DOHH2 (cell line): ENCODE results near the gene MED13L.

Experiments
- H3F3A ChIP-seq: fragments of 200-600 bp; sonication (generic), shearing (Covaris generic); 2 replicates; pipeline ENCODE4 v1.6.0; 2016; ENCODE audit warnings: antibody characterized with exemption, mild to moderate bottlenecking; ENCODE audit not compliant: control insufficient read depth, insufficient read depth
- H3K27ac ChIP-seq: fragments of 200-600 bp; sonication (generic); 2 replicates; pipeline ENCODE4 v1.5.1; 2014; ENCODE audit warnings: low read depth, mild to moderate bottlenecking, low read length, moderate library complexity
- H3K27me3 ChIP-seq: fragments of 200-600 bp; sonication (generic); 2 replicates; pipeline ENCODE4 v1.6.1; 2014; ENCODE audit warnings: mild to moderate bottlenecking, low read length, mixed read lengths; ENCODE audit not compliant: control insufficient read depth
- H3K36me3 ChIP-seq: fragments of 200-600 bp; sonication (generic); 2 replicates; pipeline ENCODE4 v1.6.1; 2014; ENCODE audit warnings: mild to moderate bottlenecking, low read length, moderate library complexity, mixed read lengths; ENCODE audit not compliant: control insufficient read depth
- H3K4me1 ChIP-seq: fragments of 200-600 bp; sonication (generic); 2 replicates; pipeline ENCODE4 v1.6.1; 2014; ENCODE audit warnings: mild to moderate bottlenecking, low read length, mixed read lengths; ENCODE audit not compliant: control insufficient read depth
- H3K4me2 ChIP-seq: fragments of 200-600 bp; sonication (generic); 2 replicates; pipeline ENCODE4 v1.6.0; 2014; ENCODE audit warnings: mild to moderate bottlenecking, low read length, moderate library complexity
- H3K4me3 ChIP-seq: fragments of 200-600 bp; sonication (generic); 2 replicates; pipeline ENCODE4 v1.5.1; 2014; ENCODE audit warnings: mild to moderate bottlenecking, low read length, mixed read lengths
- H3K79me2 ChIP-seq: fragments of 200-600 bp; sonication (generic); 2 replicates; pipeline ENCODE4 v1.6.1; 2014; ENCODE audit warnings: mild to moderate bottlenecking, low read length, mixed read lengths; ENCODE audit not compliant: control insufficient read depth
- H3K9me2 ChIP-seq: fragments of 200-600 bp; sonication (generic); replicated peaks from 2 replicates; pipeline ENCODE4 v1.6.1; 2014; ENCODE audit warnings: mild to moderate bottlenecking, low read length, mixed read lengths; ENCODE audit not compliant: control insufficient read depth
- H3K9me3 ChIP-seq: fragments of 200-600 bp; sonication (generic); 2 replicates; pipeline ENCODE4 v1.6.1; 2014; ENCODE audit warnings: antibody characterized with exemption, low read length, mixed read lengths; ENCODE audit not compliant: control insufficient read depth, insufficient read depth
- H4K20me1 ChIP-seq: fragments of 200-600 bp; sonication (generic); 2 replicates; pipeline ENCODE4 v1.6.0; 2014; ENCODE audit warnings: low read depth, mild to moderate bottlenecking, antibody characterized with exemption, low read length, moderate library complexity; ENCODE audit not compliant: control insufficient read depth, insufficient read depth
- CTCF ChIP-seq: fragments of 200-600 bp; sonication (generic); IDR thresholded peaks from one replicate; pipeline ENCODE4 v1.5.1; 2014; ENCODE audit warnings: antibody characterized with exemption, mild to moderate bottlenecking, low read depth, low read length; ENCODE audit not compliant: poor library complexity, severe bottlenecking
- EZH2phosphoT487 ChIP-seq: fragments of 200-600 bp; sonication (generic); IDR thresholded peaks from 2 replicates; pipeline ENCODE4 v1.6.1; 2017; ENCODE audit warnings: borderline replicate concordance, mild to moderate bottlenecking, antibody characterized with exemption, low read length, moderate library complexity, mixed read lengths

Gene MED13L

DNA sequence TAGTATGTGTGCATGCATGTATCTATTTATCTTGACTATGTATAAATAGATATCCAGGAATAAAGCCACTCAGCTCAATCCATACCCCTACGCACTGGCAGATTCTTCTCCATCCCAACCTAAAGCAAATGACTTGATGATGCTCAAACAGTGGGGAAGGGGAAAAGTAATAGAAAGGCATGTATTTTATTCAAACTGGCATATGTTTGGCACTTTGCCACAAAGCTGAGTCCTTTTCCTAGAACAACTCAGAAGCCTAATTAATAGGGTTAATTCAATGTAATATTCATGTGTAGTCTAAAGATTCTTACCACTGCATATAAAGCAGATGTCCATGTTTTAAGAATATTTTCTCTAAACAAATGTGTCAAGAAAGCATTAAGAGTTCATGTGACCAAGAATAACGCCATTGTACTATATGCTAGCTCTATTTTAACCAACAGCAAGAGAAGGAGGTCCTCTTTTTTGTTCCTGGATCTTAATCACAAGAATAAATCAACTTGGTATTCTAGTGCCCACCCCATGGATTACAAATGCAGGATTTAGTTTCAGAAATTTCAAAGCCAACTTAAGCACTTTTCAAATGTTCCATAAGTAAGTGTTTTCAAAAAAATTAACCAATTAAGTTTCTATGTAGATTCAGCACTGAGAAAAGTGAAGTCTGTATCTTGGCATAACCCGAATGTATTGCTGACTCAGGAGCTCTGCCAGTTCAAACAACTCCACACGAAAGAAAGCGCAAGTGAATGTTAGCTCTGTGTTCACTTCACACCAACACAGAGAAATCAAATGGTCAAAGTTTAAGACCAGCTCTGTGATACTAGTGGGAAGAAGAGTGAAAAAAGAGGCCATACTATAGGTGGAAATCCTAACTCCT is 233.6 kb downstream of the MED13L start:
- Histone ChIP-seq H3K27me3 (no peaks in the 10 kb centered on the region), H3F3A (no peaks in the 10 kb centered on the region), H4K20me1 (no peaks in the 10 kb centered on the region), H3K79me2 (no peaks in the 10 kb centered on the region), H3K4me1 (no peaks in the 10 kb centered on the region), H3K9me3 (no peaks in the 10 kb centered on the region), H3K4me3 (no peak overlapping the region), H3K9me2 (no peaks in the 10 kb centered on the region), H3K36me3 (no peaks in the 10 kb centered on the region), H3K27ac (no peak overlapping the region), H3K4me2 (no peak overlapping the region)
- TF ChIP-seq EZH2phosphoT487 (no peak), CTCF (no peak)

DNA sequence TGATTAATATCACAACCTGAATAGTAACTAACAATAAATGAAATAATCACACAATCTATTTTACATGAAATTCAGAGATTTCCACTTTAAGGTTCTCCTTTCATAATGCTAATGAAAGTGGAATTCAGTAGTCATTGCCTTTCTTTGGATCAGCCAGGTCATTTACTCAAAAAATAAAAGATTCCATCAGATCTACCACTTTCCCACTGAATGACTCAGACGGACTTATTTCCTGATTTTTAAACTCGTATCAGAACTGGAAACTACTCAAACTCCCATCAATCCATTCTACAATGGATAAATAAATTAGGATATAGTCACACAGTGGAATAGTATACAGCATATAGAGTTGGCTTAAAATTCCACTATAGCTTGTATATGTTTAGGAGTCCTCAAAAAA is 237.1 kb downstream of the MED13L start:
- no peak overlapping the region for H3K27ac ChIP-seq
- H4K20me1 ChIP-seq, result no peaks in the 10 kb centered on the region
- H3K9me2 ChIP-seq, result no peaks in the 10 kb centered on the region
- H3K4me3 ChIP-seq, result no peak overlapping the region
- no peaks in the 10 kb centered on the region for H3K79me2 ChIP-seq
- H3K9me3 ChIP-seq, result no peaks in the 10 kb centered on the region
- TF ChIP-seq EZH2phosphoT487 (no peak), CTCF (no peak)
- H3K4me2 ChIP-seq, result no peak overlapping the region
- no peaks in the 10 kb centered on the region for H3K36me3 ChIP-seq
- no peaks in the 10 kb centered on the region for H3K4me1 ChIP-seq
- no peaks in the 10 kb centered on the region for H3F3A ChIP-seq
- H3K27me3 ChIP-seq, result no peaks in the 10 kb centered on the region

GRCh38 chr12:116039081-116039480 is 238.4 kb downstream of the MED13L start:
- Histone ChIP-seq H3K9me3 (no peaks in the 10 kb centered on the region), H3K4me2 (no peak overlapping the region), H4K20me1 (no peaks in the 10 kb centered on the region), H3K4me3 (no peak overlapping the region), H3K79me2 (no peaks in the 10 kb centered on the region), H3K36me3 (no peaks in the 10 kb centered on the region), H3K27me3 (no peaks in the 10 kb centered on the region), H3F3A (no peaks in the 10 kb centered on the region), H3K27ac (no peak overlapping the region), H3K4me1 (no peaks in the 10 kb centered on the region), H3K9me2 (no peaks in the 10 kb centered on the region)
- no peak for TF ChIP-seq CTCF
- no peak for TF ChIP-seq EZH2phosphoT487
